Mesendoderm (in vitro differentiated cells): Measurements from ENCODE around the gene SLC2A4.

Experiments
- DNase-seq: peaks from one replicate; pipeline ENCODE4 v3.0.0; 2013
- H2AK5ac ChIP-seq: 2 replicates; pipeline ENCODE4 v1.6.1; 2013; ENCODE audit warnings: low read length, inconsistent platforms
- H2BK120ac ChIP-seq: 2 replicates; pipeline ENCODE4 v1.6.1; 2013; ENCODE audit warnings: low read depth, mild to moderate bottlenecking, low read length, moderate library complexity, mixed read lengths
- H2BK15ac ChIP-seq: replicated peaks from 2 replicates; pipeline ENCODE4 v1.6.1; 2013; ENCODE audit warnings: low read depth, mild to moderate bottlenecking, moderate library complexity
- H2BK5ac ChIP-seq: 2 replicates; pipeline ENCODE4 v1.6.1; 2013; ENCODE audit warnings: low read length, inconsistent platforms
- H3K18ac ChIP-seq: 2 replicates; pipeline ENCODE4 v1.6.1; 2013; ENCODE audit warnings: mild to moderate bottlenecking, low read length, mixed read lengths
- H3K23ac ChIP-seq: one replicate; pipeline ENCODE4 v1.6.1; 2013; ENCODE audit warnings: low read length
- H3K27ac ChIP-seq: 2 replicates; pipeline ENCODE4 v1.5.1; 2013; ENCODE audit warnings: low read depth, mild to moderate bottlenecking, inconsistent platforms, low read length, moderate library complexity
- H3K27me3 ChIP-seq: 2 replicates; pipeline ENCODE4 v1.6.1; 2013; ENCODE audit warnings: low read length, control low read depth, mild to moderate bottlenecking, inconsistent platforms; ENCODE audit not compliant: insufficient read depth, poor library complexity
- H3K36me3 ChIP-seq: 2 replicates; pipeline ENCODE4 v1.6.1; 2013; ENCODE audit warnings: low read length, inconsistent platforms; ENCODE audit not compliant: control insufficient read depth, insufficient read depth
- H3K4ac ChIP-seq: one replicate; pipeline ENCODE4 v1.6.1; 2013; ENCODE audit warnings: low read depth, mild to moderate bottlenecking, low read length, moderate library complexity
- H3K4me1 ChIP-seq: 2 replicates; pipeline ENCODE4 v1.6.1; 2013; ENCODE audit warnings: low read depth, low read length, inconsistent platforms; ENCODE audit not compliant: control insufficient read depth
- H3K4me2 ChIP-seq: 2 replicates; pipeline ENCODE4 v1.6.1; 2013; ENCODE audit warnings: low read length
- H3K4me3 ChIP-seq: 2 replicates; pipeline ENCODE4 v1.5.1; 2013; ENCODE audit warnings: mild to moderate bottlenecking, low read length
- H3K56ac ChIP-seq: one replicate; pipeline ENCODE4 v1.6.1; 2013; ENCODE audit warnings: low read length
- H3K79me1 ChIP-seq: 2 replicates; pipeline ENCODE4 v1.6.1; 2013; ENCODE audit warnings: low read length, inconsistent platforms
- H3K79me2 ChIP-seq: 2 replicates; pipeline ENCODE4 v1.6.1; 2013; ENCODE audit warnings: mild to moderate bottlenecking, low read length; ENCODE audit not compliant: control insufficient read depth, insufficient read depth
- H3K9ac ChIP-seq: 2 replicates; pipeline ENCODE4 v1.6.1; 2013; ENCODE audit warnings: low read length, inconsistent platforms
- H4K5ac ChIP-seq: one replicate; pipeline ENCODE4 v1.6.1; 2013; ENCODE audit warnings: low read length
- H4K8ac ChIP-seq: one replicate; pipeline ENCODE4 v1.6.1; 2013; ENCODE audit warnings: low read depth, mild to moderate bottlenecking, control low read depth, low read length, moderate library complexity
- WGBS: extraction: QIAGEN DNeasy Blood & Tissue Kit; methylation state at CpG from one replicate; pipeline ENCODE4 v1.1.7; 2013; ENCODE audit warnings: low lambda C conversion rate, missing lambda C conversion rate; ENCODE audit not compliant: insufficient coverage; ENCODE audit errors: extremely low coverage; 5-methylcytosine and 5-hydroxymethylcytosine counted together

SLC2A4 gene

DNA sequence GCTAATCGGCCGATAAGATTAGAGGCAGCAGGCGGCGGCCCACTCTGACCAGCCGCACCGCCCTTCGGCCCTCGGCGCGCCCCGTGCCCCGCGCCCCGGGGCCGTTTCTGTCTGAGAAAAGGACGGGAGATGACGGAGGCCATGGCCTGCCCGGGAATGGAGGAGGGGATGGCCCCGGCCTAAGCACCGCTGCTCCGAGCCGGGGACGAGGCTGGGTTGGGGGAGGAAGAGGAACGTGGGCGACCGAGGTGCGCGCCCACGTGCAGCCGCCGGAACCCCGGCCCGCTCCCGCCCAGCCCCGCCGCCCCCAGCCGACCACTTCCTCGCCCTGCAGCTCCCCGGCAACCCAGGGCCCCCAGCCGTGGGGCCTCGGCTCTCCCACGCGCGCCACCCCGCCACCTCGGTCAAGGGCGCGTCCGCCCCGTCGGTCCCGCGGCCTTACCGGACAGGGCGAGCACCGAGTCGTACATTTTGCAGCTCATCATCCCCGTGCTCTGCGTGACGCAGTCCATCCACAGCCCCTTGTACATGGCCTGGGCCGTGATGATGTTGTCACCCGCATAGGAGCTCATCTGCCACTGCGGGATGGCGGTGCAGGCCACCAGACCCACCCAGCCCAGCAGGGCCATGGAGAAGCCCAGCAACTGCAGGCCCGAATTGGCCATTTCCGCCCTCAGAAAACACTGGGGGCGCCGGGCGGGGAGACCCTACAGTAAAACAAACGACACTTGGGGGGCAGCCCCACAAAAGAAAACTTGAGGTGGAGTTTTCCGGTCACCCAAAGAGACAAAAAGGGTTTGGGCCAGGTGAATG, 19.9 kb upstream of the SLC2A4 start:
- no CpG with 5 or more reads among the region's 71 CpGs for WGBS
- no peaks in the 10 kb centered on the region for H3K27me3 ChIP-seq

DNA sequence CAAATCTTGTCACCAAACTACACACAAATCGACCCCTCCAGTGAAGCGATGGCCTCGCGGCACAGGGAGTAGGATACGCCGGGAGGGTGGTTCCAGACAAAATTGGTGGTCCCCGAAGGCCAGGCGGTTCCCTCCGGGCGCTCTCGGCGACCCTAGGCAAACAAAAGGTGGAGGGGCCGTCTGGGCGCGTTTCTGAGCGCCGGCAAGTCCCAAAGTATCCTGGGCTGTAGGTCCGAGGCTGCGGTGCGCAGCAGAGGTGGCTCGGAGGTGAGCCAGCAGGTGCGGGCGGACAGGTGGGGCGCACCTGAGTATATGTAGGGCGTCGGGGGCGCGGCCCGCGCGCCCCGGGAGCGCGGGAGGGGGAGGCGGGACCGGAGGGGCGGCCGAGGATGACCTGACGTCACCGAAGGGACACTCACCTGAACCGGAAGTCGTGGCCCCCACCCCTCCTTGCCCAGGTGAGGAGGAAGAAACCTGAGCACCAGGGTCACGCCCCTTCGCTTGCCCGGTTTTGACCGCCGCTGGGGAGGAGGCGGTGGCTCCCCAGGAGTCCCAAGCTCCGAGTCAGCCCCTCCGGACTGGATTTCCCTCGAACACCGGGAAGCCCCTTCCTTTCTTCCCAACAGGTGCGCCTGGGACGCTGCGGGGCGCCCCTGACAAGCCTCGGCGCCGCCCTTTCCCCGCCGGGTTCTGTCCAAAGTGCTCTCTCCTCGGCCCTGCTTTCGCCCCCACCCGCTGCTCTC, 19.2 kb upstream of the SLC2A4 start, which contains the start of gene CLDN7:
Gene CLDN7, minus strand, starts transcription at position 287 of the 743 bp plus-strand sequence. CDS start 435 bp downstream, outside the sequence.
- H3K4ac ChIP-seq = peak within 1 kb of the TSS; percentile 87

More for the DNA sequence above, 19.9 kb upstream of the SLC2A4 start:
- H3K27ac ChIP-seq = no peak overlapping the region
- H3K18ac ChIP-seq = peak overlapping the region; percentile 54
- peak overlapping the region; percentile 38 for H3K4me2 ChIP-seq
- peak; percentile 39 for DNase-seq
- H3K36me3 ChIP-seq = peaks cover 2% of the 10 kb centered on the region
- peaks cover 5% of the 10 kb centered on the region for H3K4me1 ChIP-seq
- H3K79me1 ChIP-seq = peaks cover 9% of the 10 kb centered on the region
- peaks cover 25% of the 10 kb centered on the region for H3K79me2 ChIP-seq
- no peak overlapping the region for H4K5ac ChIP-seq
- no peak overlapping the region for H4K8ac ChIP-seq
- H3K4me3 ChIP-seq = peak overlapping the region; percentile 85
- H3K4ac ChIP-seq = peak overlapping the region; percentile 87
- no peak overlapping the region for H2BK15ac ChIP-seq
- no peak overlapping the region for H2BK120ac ChIP-seq
- peak overlapping the region; percentile 99 for H3K56ac ChIP-seq
- H2AK5ac ChIP-seq = peak overlapping the region; percentile 92
- peak overlapping the region; percentile 96 for H3K9ac ChIP-seq
- H2BK5ac ChIP-seq = peak overlapping the region; percentile 45
- peak overlapping the region; percentile 66 for H3K23ac ChIP-seq

DNA sequence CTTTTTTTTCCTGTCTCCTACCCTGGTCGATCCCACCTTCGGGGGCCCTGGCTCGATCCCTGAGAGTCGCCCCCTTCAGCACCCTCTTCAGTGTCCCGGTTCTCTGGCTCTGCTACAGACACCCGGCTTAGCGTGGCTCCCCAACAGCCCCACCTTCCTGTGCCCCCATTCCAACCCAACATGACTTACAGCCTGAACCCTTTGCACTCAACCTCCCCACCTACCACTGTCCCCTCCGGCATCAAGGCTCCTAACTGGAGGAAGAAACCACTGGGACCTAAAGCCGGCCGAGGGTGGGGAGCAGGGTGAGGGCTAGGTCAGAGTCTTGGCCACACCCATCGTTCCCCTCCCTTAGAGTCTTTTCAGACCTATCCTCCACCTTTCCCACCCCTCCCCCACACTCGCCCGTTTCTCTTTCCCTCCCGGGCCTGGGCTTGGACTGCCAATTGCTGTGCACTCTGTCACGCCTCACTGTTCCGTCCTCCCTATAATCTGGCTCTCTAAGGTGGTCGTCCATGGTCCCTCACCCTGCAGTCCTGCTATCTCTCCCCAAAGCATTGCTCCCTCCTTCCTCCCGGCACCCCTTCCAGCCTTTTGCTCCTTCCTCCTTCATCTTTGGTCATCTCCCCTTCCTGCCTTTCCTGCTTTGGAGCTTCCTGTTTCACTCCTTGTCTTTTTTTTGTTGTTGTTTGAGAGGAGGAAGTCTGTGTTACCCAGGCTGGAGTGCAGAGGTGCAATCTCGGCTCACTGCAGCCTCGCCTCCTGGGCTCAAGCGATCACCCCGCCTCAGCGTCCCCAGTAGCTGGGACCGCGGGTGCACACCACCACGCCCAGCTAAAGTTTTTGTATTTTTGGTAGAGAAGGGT, 18.4 kb upstream of the SLC2A4 start:
- no CpG with 5 or more reads among the region's 26 CpGs for WGBS
- peak overlapping the region; percentile 24 for H3K27ac ChIP-seq
- H3K4me2 ChIP-seq = peak overlapping the region; percentile 80
- peaks cover 25% of the 10 kb centered on the region for H3K79me2 ChIP-seq
- H3K79me1 ChIP-seq = peaks cover 9% of the 10 kb centered on the region
- no peak overlapping the region for H4K5ac ChIP-seq
- peak overlapping the region; percentile 74 for H3K9ac ChIP-seq
- peak overlapping the region; percentile 0 for H3K18ac ChIP-seq
- peaks cover 5% of the 10 kb centered on the region for H3K4me1 ChIP-seq
- no peaks in the 10 kb centered on the region for H3K27me3 ChIP-seq
- peaks cover 2% of the 10 kb centered on the region for H3K36me3 ChIP-seq
- H4K8ac ChIP-seq = no peak overlapping the region
- H3K23ac ChIP-seq = peak overlapping the region; percentile 54
- H3K4me3 ChIP-seq = peak overlapping the region; percentile 33
- peak overlapping the region; percentile 52 for H2BK5ac ChIP-seq
- peak overlapping the region; percentile 88 for H3K56ac ChIP-seq
- H3K4ac ChIP-seq = no peak overlapping the region
- H2BK15ac ChIP-seq = no peak overlapping the region
- DNase-seq = peak; percentile 93
- no peak overlapping the region for H2BK120ac ChIP-seq
- no peak overlapping the region for H2AK5ac ChIP-seq

More for the DNA sequence above, 19.2 kb upstream of the SLC2A4 start, which contains the start of gene CLDN7:
- Histone ChIP-seq H3K9ac (peak within 1 kb of the TSS; percentile 96), H3K27ac (peak within 1 kb of the TSS; percentile 24), H2BK5ac (peak within 1 kb of the TSS; percentile 52), H3K79me1 (peaks cover 9% of the 10 kb centered on the region), H3K4me3 (peak within 1 kb of the TSS; percentile 85), H3K79me2 (peaks cover 25% of the 10 kb centered on the region), H4K5ac (no peak within 1 kb of the TSS), H3K4me2 (peak within 1 kb of the TSS; percentile 80), H3K36me3 (peaks cover 2% of the 10 kb centered on the region), H3K18ac (peak within 1 kb of the TSS; percentile 54), H3K4me1 (peaks cover 5% of the 10 kb centered on the region), H3K56ac (peak within 1 kb of the TSS; percentile 99), H2BK15ac (no peak within 1 kb of the TSS), H2AK5ac (peak within 1 kb of the TSS; percentile 92), H4K8ac (no peak within 1 kb of the TSS), H3K27me3 (no peaks in the 10 kb centered on the region), H3K23ac (peak within 1 kb of the TSS; percentile 66), H2BK120ac (no peak within 1 kb of the TSS)
- DNase-seq = peak; percentile 89
- no CpG with 5 or more reads among the region's 64 CpGs for WGBS

DNA sequence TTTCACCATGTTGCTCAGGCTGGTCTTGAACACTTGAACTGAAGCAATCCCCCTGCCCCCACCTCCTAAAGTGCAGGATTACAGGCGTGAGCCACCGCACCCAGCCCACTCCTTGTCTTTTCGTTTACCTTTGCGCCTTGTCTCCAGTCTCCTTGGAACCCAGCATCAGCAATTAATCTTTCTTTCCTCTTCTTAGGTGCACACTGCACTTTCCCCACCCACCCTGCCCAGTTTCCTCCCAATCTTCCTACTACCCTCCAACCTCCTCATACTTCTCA, 17.8 kb upstream of the SLC2A4 start:
- no peak overlapping the region for H2BK120ac ChIP-seq
- no peaks in the 10 kb centered on the region for H3K27me3 ChIP-seq
- peak overlapping the region; percentile 52 for H2BK5ac ChIP-seq
- no peak overlapping the region for H3K4me3 ChIP-seq
- peak overlapping the region; percentile 11 for H3K23ac ChIP-seq
- peaks cover 2% of the 10 kb centered on the region for H3K36me3 ChIP-seq
- no peak overlapping the region for H3K4ac ChIP-seq
- peak overlapping the region; percentile 74 for H3K9ac ChIP-seq
- WGBS = no CpG with 5 or more reads among the region's 4 CpGs
- H3K27ac ChIP-seq = no peak overlapping the region
- H3K4me2 ChIP-seq = no peak overlapping the region
- no peak overlapping the region for H4K8ac ChIP-seq
- H3K79me2 ChIP-seq = peaks cover 24% of the 10 kb centered on the region
- H2BK15ac ChIP-seq = no peak overlapping the region
- peak overlapping the region; percentile 88 for H3K56ac ChIP-seq
- no peak overlapping the region for H2AK5ac ChIP-seq
- H3K4me1 ChIP-seq = peaks cover 5% of the 10 kb centered on the region
- H3K79me1 ChIP-seq = peaks cover 9% of the 10 kb centered on the region
- H4K5ac ChIP-seq = no peak overlapping the region
- peak; percentile 25 for DNase-seq
- H3K18ac ChIP-seq = no peak overlapping the region

DNA sequence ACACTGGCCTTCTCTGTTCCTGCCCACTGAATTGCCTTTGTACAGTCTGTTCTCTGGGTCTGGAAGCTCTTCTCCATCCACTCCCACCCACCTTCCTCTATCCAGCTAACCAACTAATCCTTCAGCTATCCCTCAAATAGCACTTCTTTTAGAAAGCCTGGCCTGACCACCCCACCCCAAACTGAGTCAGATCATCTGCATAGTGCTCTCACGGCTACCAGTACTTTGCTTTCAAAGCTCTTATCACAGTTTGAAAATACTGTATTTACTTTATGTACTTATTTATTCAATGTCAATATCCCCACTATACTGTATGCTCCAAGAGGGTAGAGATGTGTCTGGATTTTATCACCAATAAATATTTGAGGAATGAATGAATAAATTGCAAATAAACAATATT, 14.7 kb upstream of the SLC2A4 start:
- no CpG with 5 or more reads among the region's 1 CpG for WGBS
- no peaks in the 10 kb centered on the region for H3K27me3 ChIP-seq

More for the DNA sequence above, 14.7 kb upstream of the SLC2A4 start:
- Histone ChIP-seq H2BK120ac (no peak overlapping the region), H2BK15ac (no peak overlapping the region), H3K18ac (no peak overlapping the region), H3K9ac (no peak overlapping the region), H2BK5ac (no peak overlapping the region), H3K4ac (no peak overlapping the region), H4K5ac (no peak overlapping the region), H3K27ac (no peak overlapping the region), H4K8ac (no peak overlapping the region), H2AK5ac (no peak overlapping the region), H3K79me2 (peaks cover 3% of the 10 kb centered on the region), H3K36me3 (no peaks in the 10 kb centered on the region), H3K23ac (no peak overlapping the region), H3K4me3 (no peak overlapping the region), H3K4me1 (no peaks in the 10 kb centered on the region), H3K56ac (no peak overlapping the region), H3K79me1 (peaks cover under 1% of the 10 kb centered on the region), H3K4me2 (no peak overlapping the region)
- no peak for DNase-seq
